ENCODE data around the gene APBB2.

APBB2 gene

GRCh38 chr4:40971338-40971737 is 243.0 kb downstream of the APBB2 start:
- DNase-seq (ENCODE audit: low spot score) = no peak

- DNase-seq (ENCODE audit: low spot score) = no peak
Observed at GRCh38 chr4:40969501-40969900, 244.8 kb downstream of the APBB2 start.

- DNase-seq (ENCODE audit: low spot score) = no peak
Observed at GRCh38 chr4:40967550-40967949, 246.8 kb downstream of the APBB2 start.

- no peak for DNase-seq (ENCODE audit: low spot score)
Observed at GRCh38 chr4:40966091-40966490, 248.3 kb downstream of the APBB2 start.

GRCh38 chr4:40963897-40964478 is 250.4 kb downstream of the APBB2 start:
- DNase-seq (ENCODE audit: low spot score) = no peak

- no peak for DNase-seq (ENCODE audit: low spot score)
Observed at GRCh38 chr4:40962551-40963180, 251.7 kb downstream of the APBB2 start.

GRCh38 chr4:40960941-40961340 is 253.4 kb downstream of the APBB2 start:
- no peak for DNase-seq (ENCODE audit: low spot score)

- no peak for DNase-seq (ENCODE audit: low spot score)
Observed at GRCh38 chr4:40957281-40957680, 257.1 kb downstream of the APBB2 start.

- DNase-seq (ENCODE audit: low spot score) = no peak
Observed at GRCh38 chr4:40956721-40957255, 257.6 kb downstream of the APBB2 start.

GRCh38 chr4:40954088-40954668 is 260.2 kb downstream of the APBB2 start:
- no peak for DNase-seq (ENCODE audit: low spot score)

- DNase-seq (ENCODE audit: low spot score) = no peak
Observed at GRCh38 chr4:40953283-40954087, 260.9 kb downstream of the APBB2 start.

- DNase-seq (ENCODE audit: low spot score) = no peak
Observed at GRCh38 chr4:40952672-40953071, 261.7 kb downstream of the APBB2 start.

GRCh38 chr4:40952217-40952616 is 262.1 kb downstream of the APBB2 start:
- no peak for DNase-seq (ENCODE audit: low spot score)

GRCh38 chr4:40951026-40951425 is 263.3 kb downstream of the APBB2 start:
- DNase-seq (ENCODE audit: low spot score) = no peak

GRCh38 chr4:40949358-40950100 is 264.8 kb downstream of the APBB2 start:
- DNase-seq (ENCODE audit: low spot score) = no peak

- no peak for DNase-seq (ENCODE audit: low spot score)
Observed at GRCh38 chr4:40948014-40948413, 266.3 kb downstream of the APBB2 start.

- no peak for DNase-seq (ENCODE audit: low spot score)
Observed at GRCh38 chr4:40946652-40947051, 267.7 kb downstream of the APBB2 start.

GRCh38 chr4:40940756-40941155 is 273.6 kb downstream of the APBB2 start:
- no peak for DNase-seq (ENCODE audit: low spot score)

- DNase-seq (ENCODE audit: low spot score) = no peak
Observed at GRCh38 chr4:40940317-40940741, 274.0 kb downstream of the APBB2 start.

- DNase-seq (ENCODE audit: low spot score) = no peak
Observed at GRCh38 chr4:40939856-40940255, 274.5 kb downstream of the APBB2 start.

GRCh38 chr4:40938337-40938736 is 276.0 kb downstream of the APBB2 start:
- no peak for DNase-seq (ENCODE audit: low spot score)
